Limb (tissue), 2 donors: Measurements from ENCODE around the gene SCYGR1.
A peak's percentile ranks its signal among the peaks of the same experiment; 100 is the strongest.
"Not testable (repeated sequence)": the region's sequence is repeated elsewhere in the genome, so short reads cannot be mapped to it uniquely, and the experiment has no call there.

ENCODE experiments used
- DNase-seq, 2 donors: peaks; one replicate each; pipeline ENCODE4 v3.0.0-alpha.2; 2016; ENCODE audit errors: extremely low spot score in 2 of 2

The SCYGR1 gene, protein sequence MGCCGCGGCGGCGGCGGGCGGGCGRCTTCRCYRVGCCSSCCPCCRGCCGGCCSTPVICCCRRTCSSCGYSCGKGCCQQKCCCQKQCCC

DNA sequence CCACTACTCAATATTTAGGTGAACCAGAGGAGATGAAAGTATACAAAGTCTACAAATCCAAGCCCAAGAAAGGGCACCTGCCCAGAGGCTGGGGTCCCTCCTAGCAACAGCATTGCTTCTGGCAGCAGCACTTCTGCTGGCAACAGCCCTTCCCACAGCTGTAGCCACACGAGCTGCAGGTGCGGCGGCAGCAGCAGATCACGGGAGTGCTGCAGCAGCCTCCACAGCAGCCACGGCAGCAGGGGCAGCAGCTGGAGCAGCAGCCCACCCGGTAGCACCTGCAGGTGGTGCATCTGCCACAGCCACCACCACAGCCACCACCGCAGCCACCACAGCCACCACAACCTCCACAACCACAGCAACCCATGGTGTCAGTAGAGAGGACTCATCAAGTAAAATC lies at the start of gene SCYGR1:
TSS of gene SCYGR1 (minus strand) at position 367 of the 400 bp plus-strand sequence. CDS start at position 367, 0 bp downstream.
- not testable (repeated sequence) for DNase-seq

- DNase-seq = no peak
These were observed 48.9 kb upstream of the SCYGR1 start for GRCh38 chr2:227436436-227437174.

DNA sequence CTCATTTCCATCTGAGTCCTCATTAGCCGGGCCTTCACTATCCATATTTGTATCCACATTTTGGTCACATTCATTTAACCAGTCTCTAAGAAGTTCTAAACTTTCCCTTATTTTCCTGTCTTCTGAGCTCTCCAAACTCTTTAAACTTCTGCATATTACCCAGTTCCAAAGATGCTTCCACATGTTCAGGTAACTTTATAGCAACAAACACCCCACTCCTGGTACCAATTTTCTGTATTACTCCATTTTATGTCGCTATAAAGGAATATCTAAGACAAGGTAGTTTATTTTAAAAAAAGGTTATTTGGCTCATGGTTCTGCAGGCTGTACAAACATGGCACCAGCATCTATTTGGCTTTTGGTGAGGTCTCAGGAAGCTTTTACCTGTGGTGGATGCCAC lies 45.4 kb upstream of the SCYGR1 start:
- no peak for DNase-seq

- no peak for DNase-seq
These were observed 42.9 kb upstream of the SCYGR1 start for GRCh38 chr2:227430639-227431038.

DNA sequence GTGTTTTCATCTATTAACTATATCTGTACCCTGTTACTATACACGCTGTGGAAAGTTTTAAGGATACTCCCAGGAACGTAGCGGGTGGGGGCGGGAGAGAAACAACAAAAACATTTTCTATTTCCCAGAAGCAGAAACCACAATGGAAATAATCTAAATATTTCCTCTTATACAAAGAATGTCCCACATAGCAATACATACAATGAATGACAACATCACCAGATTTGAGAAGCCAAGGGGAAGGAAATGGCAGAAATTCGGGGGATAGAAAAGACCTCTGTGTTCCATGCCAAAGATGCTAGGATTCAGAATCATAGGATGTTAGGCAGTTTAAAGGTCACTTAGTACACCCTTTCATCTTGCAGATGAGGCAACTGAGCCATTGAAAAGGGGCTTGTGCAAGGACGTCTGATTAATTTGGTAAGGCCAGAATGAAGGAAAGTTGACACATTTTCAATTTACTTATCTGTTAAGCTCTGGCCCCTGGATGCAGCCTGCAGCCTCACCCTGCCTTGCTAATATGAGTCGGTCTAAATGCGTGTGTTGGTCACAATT lies 41.1 kb upstream of the SCYGR1 start:
- no peak for DNase-seq

- DNase-seq = no peak
These were observed 36.1 kb upstream of the SCYGR1 start for GRCh38 chr2:227423656-227424499.

DNA sequence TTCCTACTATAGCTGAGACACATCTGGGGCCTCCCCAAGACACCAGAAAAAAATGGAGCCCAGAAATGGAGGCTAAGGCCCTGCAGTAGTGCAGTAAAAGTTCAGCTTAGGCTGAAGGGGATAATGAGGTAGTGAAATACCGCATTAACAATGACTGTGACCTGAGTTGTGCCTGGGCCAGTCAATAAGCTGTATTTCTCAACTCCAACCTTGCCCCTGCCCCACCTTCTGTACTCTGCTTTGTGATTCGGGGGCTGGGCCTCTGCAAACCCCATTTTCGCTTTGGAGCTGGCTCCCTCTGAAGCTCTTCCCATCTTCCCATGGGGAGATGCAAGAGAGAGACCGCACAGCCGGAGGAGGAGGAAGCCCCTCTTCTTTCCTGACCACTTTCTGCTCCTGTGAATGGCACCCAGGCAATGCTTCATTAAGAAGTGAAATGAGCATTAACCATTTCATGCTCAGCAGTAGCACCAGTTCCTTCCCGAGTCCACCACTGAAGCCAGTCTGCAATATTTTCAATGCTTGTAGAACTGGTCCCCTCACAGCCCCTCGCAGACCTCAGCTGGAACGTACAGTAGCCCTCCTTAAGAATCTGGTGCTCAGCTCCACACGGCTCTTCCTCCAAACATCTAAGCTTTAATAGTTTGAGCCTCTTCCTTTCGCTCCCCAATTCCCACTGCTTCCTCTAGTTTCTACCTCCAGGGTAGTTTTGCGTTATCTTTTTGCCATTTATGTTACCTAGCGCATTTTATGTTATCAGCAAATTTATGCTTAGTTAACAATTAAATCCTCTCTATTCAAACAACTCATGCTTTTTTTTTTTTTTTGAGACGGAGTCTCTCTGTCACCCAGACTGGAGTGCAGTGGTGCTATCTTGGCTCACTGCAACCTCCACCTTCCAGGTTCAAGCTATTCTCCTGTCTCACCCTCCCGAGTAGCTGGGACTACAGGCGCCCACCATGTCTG lies 32.6 kb upstream of the SCYGR1 start:
- DNase-seq = no peak

GRCh38 chr2:227416701-227417100 lies 29.0 kb upstream of the SCYGR1 start:
- DNase-seq = no peak

GRCh38 chr2:227415538-227416424 lies 28.0 kb upstream of the SCYGR1 start:
- peak in 1 of 2 donors; percentile 59 for DNase-seq

- no peak for DNase-seq
These were observed 27.1 kb upstream of the SCYGR1 start for GRCh38 chr2:227414846-227415245.

GRCh38 chr2:227413371-227413770 lies 25.6 kb upstream of the SCYGR1 start:
- no peak for DNase-seq

GRCh38 chr2:227412877-227413276 lies 25.1 kb upstream of the SCYGR1 start:
- no peak for DNase-seq

GRCh38 chr2:227411990-227412350 lies 24.2 kb upstream of the SCYGR1 start:
- DNase-seq = no peak

GRCh38 chr2:227411320-227411989 lies 23.7 kb upstream of the SCYGR1 start:
- no peak for DNase-seq

- no peak for DNase-seq
These were observed 22.4 kb upstream of the SCYGR1 start for GRCh38 chr2:227410191-227410590.

DNA sequence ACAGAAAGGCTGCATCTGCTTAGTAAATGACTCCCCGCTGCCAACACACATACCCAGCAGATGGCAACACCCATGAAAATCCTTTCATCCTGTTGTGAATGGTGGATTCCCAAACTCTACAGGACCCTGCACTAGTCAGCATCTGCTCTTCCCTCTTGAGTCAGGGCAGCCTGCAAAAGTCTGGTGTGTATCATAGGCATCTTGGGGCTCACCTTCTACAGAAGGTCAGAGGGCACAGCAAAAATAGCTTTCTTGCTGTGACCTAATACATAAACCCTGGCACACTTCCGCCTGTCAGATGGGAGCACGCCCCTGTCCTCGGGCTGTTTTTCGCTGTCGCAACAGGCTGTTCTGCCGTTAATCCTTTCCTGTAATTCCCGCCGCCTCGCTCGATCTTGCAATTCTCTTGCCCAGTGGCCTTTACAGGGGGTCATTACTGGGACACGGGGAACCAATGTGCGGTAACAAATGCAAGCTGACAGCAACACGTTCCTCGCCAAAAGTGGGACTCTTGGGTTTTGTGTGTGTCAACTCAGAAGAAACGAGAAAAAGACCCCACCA lies 19.9 kb upstream of the SCYGR1 start:
- no peak for DNase-seq

DNA sequence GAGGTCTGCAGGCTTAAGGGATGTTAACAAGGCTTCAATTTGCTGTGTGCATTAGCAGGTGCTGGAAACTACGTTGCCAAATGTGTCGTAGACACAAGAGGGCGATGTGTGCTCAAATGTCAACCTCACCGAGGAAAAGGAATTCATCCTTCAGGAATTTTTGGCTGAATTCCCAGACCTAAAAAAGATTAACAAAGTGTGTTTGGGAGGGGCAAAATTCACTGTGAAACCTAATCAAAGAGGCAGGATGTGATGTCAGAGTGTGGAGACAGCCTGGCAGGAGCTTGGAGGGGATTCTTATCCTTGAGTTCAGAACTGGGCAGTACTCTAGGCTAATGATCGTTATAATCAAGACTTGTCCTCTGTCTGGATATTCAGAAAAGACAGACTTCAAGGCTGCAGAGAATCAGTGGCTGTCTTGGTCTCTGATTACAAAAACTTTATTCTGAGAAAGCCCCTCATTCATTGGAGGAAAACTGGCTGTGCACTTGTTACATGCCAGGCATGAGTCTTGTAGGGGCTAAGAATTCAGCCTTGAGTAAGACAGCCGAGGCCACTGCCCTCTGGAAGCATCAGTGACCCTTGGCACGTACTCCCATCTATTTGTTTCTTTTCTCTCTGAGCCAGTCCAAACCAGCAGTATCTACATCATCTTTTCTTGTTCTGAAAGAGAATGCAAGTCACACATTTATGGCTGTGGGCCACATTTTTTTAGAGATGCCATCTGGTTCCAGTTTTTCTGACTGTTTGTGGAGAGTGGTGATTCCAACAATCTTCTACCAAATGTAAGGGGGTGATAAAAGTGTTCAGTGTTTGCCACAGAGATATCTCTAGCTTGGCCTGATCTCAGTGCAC lies 18.7 kb upstream of the SCYGR1 start:
- DNase-seq = peak; percentile 75 to 93

- DNase-seq = no peak
These were observed 17.0 kb upstream of the SCYGR1 start for GRCh38 chr2:227404585-227405271.
